ENCODE measurements around the gene SMURF1. TPM values are rescaled to one million over a fixed set of nuclear protein-coding genes. Genes with fewer than 3 reads are reported as not detected.
A peak's percentile ranks its signal among the peaks of the same experiment; 100 is the strongest.

The SMURF1 gene
- total and polyA plus RNA-seq, 2 of the 8 experiments (the other 6 are each of a cell fraction or from before 2014, with no cell fraction given), result 9.6 to 24.5 TPM

DNA sequence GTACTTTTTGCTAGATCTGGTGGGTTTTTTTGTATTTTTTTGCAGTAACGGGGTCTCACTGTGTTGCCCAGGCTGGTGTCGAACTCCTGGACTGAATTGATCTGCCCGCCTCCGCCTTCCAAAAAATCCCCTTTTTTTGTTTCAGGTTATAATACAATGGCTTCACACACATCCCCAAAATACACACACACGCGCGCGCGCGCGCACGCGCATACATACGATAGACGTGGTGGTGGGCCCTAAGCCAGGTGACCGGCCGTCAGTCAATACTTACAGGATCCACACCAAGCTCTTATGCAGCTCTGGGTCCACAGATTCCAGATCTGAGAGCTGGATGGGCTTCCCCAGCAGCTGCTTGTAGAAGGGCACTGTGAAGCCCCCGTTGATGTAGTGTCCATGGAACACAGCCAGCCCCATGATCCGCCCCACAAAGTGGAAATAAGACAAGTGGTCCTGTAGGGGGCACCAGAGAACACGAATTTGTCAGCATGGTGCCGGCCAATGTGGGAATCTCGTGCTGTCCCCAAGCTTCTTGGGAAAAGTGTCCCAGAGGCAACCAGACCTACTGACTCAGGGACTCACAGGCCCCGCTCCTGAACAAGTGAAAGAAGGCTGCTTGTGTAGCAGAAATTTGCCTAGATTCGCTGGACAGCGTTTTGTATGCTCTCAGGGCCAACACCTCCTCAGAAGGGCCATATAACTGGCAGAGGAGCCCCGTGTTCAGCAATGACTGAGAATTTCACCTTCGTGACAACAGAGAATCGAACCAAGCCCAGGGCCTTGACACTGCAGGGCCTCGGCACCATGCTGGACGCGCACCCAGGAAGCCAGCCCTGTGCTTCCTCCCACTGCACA lies 103.6 kb downstream of the SMURF1 start:
- Histone ChIP-seq H4K91ac (replicated peaks; ENCODE audit: insufficient read length, low read length) (no peak overlapping the region), H3K4me1 (replicated peaks in 1 of 4; ENCODE audit: control insufficient read depth in 3 of 4, insufficient read depth in 4 of 4, low read length in 3 of 4) (no peaks in the 10 kb centered on the region), H2AK5ac (ENCODE audit: low read depth, low read length) (no peak overlapping the region), H3K4ac (replicated peaks; ENCODE audit: insufficient read length, low read depth, low read length) (no peak overlapping the region), H3K18ac (ENCODE audit: extremely low read depth, low read length) (no peak overlapping the region), H3K36me3 (ENCODE audit: control insufficient read depth in 2 of 4, insufficient read depth in 4 of 4, low read length in 3 of 4) (peaks cover 19 to 52% (median 41%) of the 10 kb centered on the region in 4 experiments), H3K9me3 (ENCODE audit: insufficient read depth in 2 of 2, low read depth in 1 of 2, low read length in 1 of 2) (no peaks in the 10 kb centered on the region), H3K79me2 (ENCODE audit: control insufficient read depth in 1 of 2, insufficient read depth in 2 of 2, low read length in 2 of 2) (no peaks in the 10 kb centered on the region), H2AFZ (ENCODE audit: low read length) (no peak overlapping the region), H3K79me1 (ENCODE audit: low read depth, low read length) (no peaks in the 10 kb centered on the region), H3K23ac (ENCODE audit: insufficient read length) (no peak overlapping the region), H2BK120ac (replicated peaks; ENCODE audit: low read depth, low read length) (no peak overlapping the region), H2BK20ac (ENCODE audit: low read length) (no peak overlapping the region), H3K14ac (ENCODE audit: insufficient read length) (no peak overlapping the region), H3K4me2 (ENCODE audit: insufficient read depth in 1 of 2, low read depth in 2 of 2, low read length in 2 of 2) (no peak overlapping the region), H3K9ac (replicated peaks in 1 of 4; ENCODE audit: extremely low read depth in 1 of 4, low read depth in 3 of 4, low read length in 3 of 4) (no peak overlapping the region), H3K56ac (replicated peaks; ENCODE audit: insufficient read length, low read depth, low read length) (no peak overlapping the region), H3K27ac (ENCODE audit: low read depth, low read length) (no peak overlapping the region), H2BK12ac (ENCODE audit: low read depth, low read length) (no peak overlapping the region), H3K27me3 (replicated peaks in 1 of 4; ENCODE audit: control insufficient read depth in 3 of 4, extremely low read depth in 1 of 4, insufficient read depth in 3 of 4, low read length in 3 of 4) (no peaks in the 10 kb centered on the region), H2BK15ac (ENCODE audit: low read length) (no peak overlapping the region), H4K8ac (ENCODE audit: extremely low read depth, insufficient read depth, low read length) (peak overlapping the region; percentile 53), H4K5ac (ENCODE audit: insufficient read length, low read depth, low read length) (no peak overlapping the region), H2BK5ac (ENCODE audit: low read depth, low read length) (no peak overlapping the region), H3K23me2 (ENCODE audit: low read depth, low read length) (no peaks in the 10 kb centered on the region), H3K4me3 (ENCODE audit: extremely low read depth in 1 of 4, insufficient read depth in 2 of 4, low read depth in 3 of 4, low read length in 4 of 4) (no peak overlapping the region), H4K20me1 (replicated peaks in 1 of 2; ENCODE audit: control insufficient read depth in 1 of 2, insufficient read depth in 2 of 2, low read length in 2 of 2) (peaks cover 5 to 6% of the 10 kb centered on the region in 2 experiments)
- ChIA-PET CTCF (ENCODE audit: partially characterized antibody) (interaction anchor here (0.5 to 6.2 kb wide), 23 partner anchors 10 to 305 kb away, joined by 3 to 87 read pairs (median 4); no protein-coding TSS in a partner anchor), POLR2A (ENCODE audit: partially characterized antibody) (interaction anchor here (0.7 kb wide), 1 partner anchor 11 kb away, joined by 3 read pairs; no protein-coding TSS in a partner anchor)
- WGBS, 2 experiments (ENCODE audit: extremely low coverage in 1 of 2, insufficient coverage in 1 of 2, insufficient read length in 1 of 2, insufficient replicate concordance in 2 of 2, low coverage in 1 of 2, low lambda C conversion rate in 2 of 2, missing lambda C conversion rate in 1 of 2), result 85% methylated on average over 28 of the region's 31 CpGs; no CpG with 5 or more reads in 1 of the 2 experiments
- DNase-seq (ENCODE audit: low read depth in 1 of 2, low spot score in 2 of 2) (peak; percentile 62 to 86), FAIRE-seq (peak; percentile 28)
- TF ChIP-seq FOSL1 (IDR thresholded peaks at IDR 0.05; ENCODE audit: insufficient read depth, low read depth, low read length) (no peak), SIN3A (conservative IDR thresholded peaks at IDR 0.05 in 1 of 2, IDR thresholded peaks at IDR 0.05 in 1 of 2; ENCODE audit: low read depth in 1 of 2, low read length in 2 of 2) (no peak), RXRA (IDR thresholded peaks at IDR 0.05; ENCODE audit: insufficient read depth, low read depth, low read length) (no peak), RAD21 (IDR thresholded peaks at IDR 0.05 in 1 of 2, conservative IDR thresholded peaks at IDR 0.05 in 1 of 2; ENCODE audit: low read depth in 2 of 2, low read length in 2 of 2) (peak; percentile 85 to 92), NRF1 (IDR thresholded peaks at IDR 0.05; ENCODE audit: low read depth, low read length) (no peak), CREB1 (IDR thresholded peaks at IDR 0.05) (0 out of 2 replicates have a peak, but pooled peaks have one; percentile 23), HDAC2 (IDR thresholded peaks at IDR 0.05; ENCODE audit: borderline replicate concordance in 1 of 2, low read depth in 2 of 2, low read length in 2 of 2) (no peak), RFX5 (IDR thresholded peaks at IDR 0.05; ENCODE audit: borderline replicate concordance, low read depth, low read length) (no peak), TAF7 (optimal IDR thresholded peaks at IDR 0.05; ENCODE audit: borderline replicate concordance, low read depth, low read length) (no peak), BACH1 (IDR thresholded peaks at IDR 0.05; ENCODE audit: low read length) (no peak)

All from H1 (cell line).